Esophagus squamous epithelium (tissue), 5 donors: Measurements from ENCODE around the gene FCN1. TPM values are rescaled to one million over a fixed set of nuclear protein-coding genes. Genes with fewer than 3 reads are reported as not detected.

ENCODE experiments used
- DNase-seq: peaks from one replicate; lab custom pipeline; 2025; lab: John Stamatoyannopoulos, UW
- H3K27ac ChIP-seq, 4 donors: fragments of 200-600 bp; sonication (generic); one replicate each; pipeline ENCODE4 v1.5.1; 2016 to 2019; ENCODE audit warnings: mild to moderate bottlenecking in 1 of 4
- H3K27me3 ChIP-seq, 4 donors: fragments of 200-600 bp; sonication (generic); 1 replicate in 3 of 4; 2 replicates in 1 of 4; pipeline versions ENCODE4 v1.5.1 to v1.6.0; 2017 to 2021; ENCODE audit warnings: antibody characterized with exemption in 1 of 4
- H3K36me3 ChIP-seq, 3 donors: fragments of 200-600 bp; sonication (generic); one replicate each; pipeline ENCODE4 v1.5.1; 2016 to 2019
- H3K4me1 ChIP-seq, 3 donors: fragments of 200-600 bp; sonication (generic); one replicate each; pipeline ENCODE4 v1.5.1; 2017 to 2019
- H3K4me3 ChIP-seq, 4 donors: fragments of 200-600 bp; sonication (generic); 1 replicate in 3 of 4; 2 replicates in 1 of 4; pipeline ENCODE4 v1.5.1; 2016 to 2019; ENCODE audit warnings: mild to moderate bottlenecking in 2 of 4, moderate library complexity in 1 of 4
- H3K9me3 ChIP-seq, 3 donors: fragments of 200-600 bp; sonication (generic); one replicate each; pipeline ENCODE4 v1.5.1; 2016 to 2019
- CTCF ChIP-seq, 6 experiments: fragments of 450-650 bp in 4 of 6; fragments of 200-600 bp in 2 of 6; sonication (generic) in 2 of 6; IDR thresholded peaks; one replicate each; pipeline ENCODE4 v1.5.1; 2016 to 2019; ENCODE audit warnings: antibody characterized with exemption in 6 of 6, mild to moderate bottlenecking in 4 of 6, moderate library complexity in 4 of 6
- POLR2A ChIP-seq, 4 donors: fragments of 450-650 bp; IDR thresholded peaks; one replicate each; pipeline ENCODE4 v1.6.1; 2017; ENCODE audit warnings: antibody characterized with exemption in 4 of 4, mild to moderate bottlenecking in 4 of 4, moderate library complexity in 3 of 4
- WGBS, 2 donors: methylation state at CpG; one replicate each; pipeline ENCODE4 v1.1.5; 2018; 5-methylcytosine and 5-hydroxymethylcytosine counted together
- intact Hi-C: fragments of 100-400 bp; cut with DNase I; formaldehyde crosslinking; loops from one replicate; pipeline ENCODE4 v1.15.0; 2022
- total RNA-seq, 4 donors: library from RNA; depleted of rRNA; stranded (reverse); fragments of >200 nt; gene quantifications; one replicate each; pipeline ENCODE4 v1.1.0, GENCODE V29; 2016
- donor health status: DM: yes; HTN: yes; CAD: no.

Gene FCN1
- total RNA-seq, 4 donors from 2014 or later = 0.22 to 5.7 (median 0.76) TPM; not detected in 1

- H3K4me1 ChIP-seq = peaks cover 0 to 19% (median 8%) of the 10 kb centered on the region in 3 donors
- H3K9me3 ChIP-seq = peaks cover 0 to 6% (median 0%) of the 10 kb centered on the region in 3 donors
- intact Hi-C loops = no loop called here
- no peak overlapping the region for H3K4me3 ChIP-seq
- DNase-seq = no peak
- WGBS, 2 donors = 71 to 87% methylated on average over 6 to 7 of the region's 7 CpGs
- peaks cover 0 to 29% (median 0%) of the 10 kb centered on the region in 4 donors for H3K27me3 ChIP-seq
- no peak for TF ChIP-seq POLR2A (IDR thresholded peaks at IDR 0.05)
- TF ChIP-seq CTCF (IDR thresholded peaks at IDR 0.05) = no peak
- H3K36me3 ChIP-seq = no peaks in the 10 kb centered on the region
- no peak overlapping the region for H3K27ac ChIP-seq
These were observed 24.8 kb downstream of the FCN1 start for GRCh38 chr9:134892820-134893420.

GRCh38 chr9:134892221-134892620 lies 25.5 kb downstream of the FCN1 start:
- WGBS, 2 donors = 20 to 69% methylated on average over 1 to 4 of the region's 6 CpGs
- peaks cover 0 to 6% (median 0%) of the 10 kb centered on the region in 3 donors for H3K9me3 ChIP-seq
- H3K36me3 ChIP-seq = no peaks in the 10 kb centered on the region
- H3K27ac ChIP-seq = no peak overlapping the region
- TF ChIP-seq CTCF (IDR thresholded peaks at IDR 0.05) (no peak), POLR2A (IDR thresholded peaks at IDR 0.05) (no peak)
- H3K4me1 ChIP-seq = peaks cover 0 to 19% (median 8%) of the 10 kb centered on the region in 3 donors
- no peak for DNase-seq
- peaks cover 0 to 31% (median 0%) of the 10 kb centered on the region in 4 donors for H3K27me3 ChIP-seq
- intact Hi-C loops = no loop called here
- H3K4me3 ChIP-seq = no peak overlapping the region

GRCh38 chr9:134891713-134892112 lies 26.0 kb downstream of the FCN1 start:
- intact Hi-C loops = no loop called here
- 60 to 90% methylated on average over 1 of the region's 5 CpGs for WGBS, 2 donors
- DNase-seq = no peak

GRCh38 chr9:134891053-134891452 lies 26.7 kb downstream of the FCN1 start:
- Histone ChIP-seq H3K27ac (no peak overlapping the region), H3K4me3 (no peak overlapping the region), H3K27me3 (peaks cover 0 to 28% (median 0%) of the 10 kb centered on the region in 4 donors), H3K4me1 (peaks cover 0 to 8% (median 4%) of the 10 kb centered on the region in 3 donors), H3K9me3 (peaks cover 0 to 6% (median 0%) of the 10 kb centered on the region in 3 donors), H3K36me3 (no peaks in the 10 kb centered on the region)
- DNase-seq = no peak
- intact Hi-C loops = no loop called here
- TF ChIP-seq POLR2A (IDR thresholded peaks at IDR 0.05) = no peak
- TF ChIP-seq CTCF (IDR thresholded peaks at IDR 0.05) = no peak
- 71 to 93% methylated on average over 2 to 6 of the region's 8 CpGs for WGBS, 2 donors

More at GRCh38 chr9:134891713-134892112, 26.0 kb downstream of the FCN1 start:
- peaks cover 0 to 28% (median 0%) of the 10 kb centered on the region in 4 donors for H3K27me3 ChIP-seq
- peaks cover 0 to 6% (median 0%) of the 10 kb centered on the region in 3 donors for H3K9me3 ChIP-seq
- no peak overlapping the region for H3K27ac ChIP-seq
- TF ChIP-seq POLR2A (IDR thresholded peaks at IDR 0.05) = no peak
- no peak for TF ChIP-seq CTCF (IDR thresholded peaks at IDR 0.05)
- H3K36me3 ChIP-seq = no peaks in the 10 kb centered on the region
- H3K4me3 ChIP-seq = no peak overlapping the region
- peaks cover 0 to 15% (median 8%) of the 10 kb centered on the region in 3 donors for H3K4me1 ChIP-seq

- intact Hi-C loops = no loop called here
- H3K27ac ChIP-seq = no peak overlapping the region
- no peak for DNase-seq
- 78 to 83% methylated on average over 5 of the region's 5 CpGs for WGBS, 2 donors
- H3K9me3 ChIP-seq = peaks cover 0 to 6% (median 0%) of the 10 kb centered on the region in 3 donors
- H3K27me3 ChIP-seq = peaks cover 0 to 36% (median 0%) of the 10 kb centered on the region in 4 donors
- no peak for TF ChIP-seq CTCF (IDR thresholded peaks at IDR 0.05)
- no peaks in the 10 kb centered on the region for H3K36me3 ChIP-seq
- no peak overlapping the region for H3K4me3 ChIP-seq
- H3K4me1 ChIP-seq = no peaks in the 10 kb centered on the region
These were observed 27.6 kb downstream of the FCN1 start for GRCh38 chr9:134890155-134890495.
